ENCODE measurements around the gene GABBR2.

DNA sequence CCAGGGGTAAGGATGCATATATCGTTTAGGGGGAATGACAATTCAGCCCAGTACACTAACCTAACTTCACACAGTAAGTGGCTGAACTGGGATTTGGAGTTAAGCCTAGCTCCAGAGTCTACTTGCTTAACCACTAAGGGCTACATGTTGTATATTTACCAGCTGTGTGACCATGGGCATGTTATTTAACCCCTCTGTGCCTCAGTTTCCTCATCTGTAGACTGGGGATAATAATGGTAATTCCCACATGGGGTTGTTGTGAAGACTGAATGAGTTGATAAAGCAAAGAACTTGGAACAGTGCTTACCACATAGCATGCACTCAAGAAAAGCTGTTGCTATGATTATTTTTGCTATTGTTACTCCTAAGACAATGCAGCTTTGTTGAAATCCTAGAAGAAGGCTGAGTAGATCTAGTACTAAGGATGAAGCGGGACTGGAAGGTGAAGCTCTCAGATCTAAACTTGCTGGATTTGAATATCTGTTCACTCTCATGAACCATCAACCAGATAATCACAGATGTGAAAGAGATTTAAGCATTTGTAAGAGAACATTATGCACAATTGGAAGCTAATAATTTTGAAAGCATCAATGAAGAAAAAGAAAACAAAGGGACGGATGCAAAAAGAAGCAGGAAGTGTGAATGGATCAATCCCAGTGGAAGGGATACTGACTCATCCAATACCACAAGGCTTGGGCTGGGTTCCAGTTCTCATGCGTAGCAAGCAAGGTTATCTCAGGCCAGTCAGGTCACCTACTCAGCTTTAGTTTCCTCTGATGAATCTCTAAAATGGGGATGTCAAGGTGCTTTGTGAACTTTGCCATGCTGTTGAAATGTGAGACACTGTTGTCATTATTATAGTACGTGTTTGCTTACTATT, 374.8 kb downstream of the GABBR2 start:
- TF ChIP-seq CTCF (IDR thresholded peaks at IDR 0.05) (no peak), SIN3A (IDR thresholded peaks at IDR 0.05; ENCODE audit: borderline replicate concordance, insufficient read depth, low read depth, low read length) (no peak), REST (IDR thresholded peaks at IDR 0.05; ENCODE audit: insufficient read depth in 1 of 2, low read depth in 2 of 2, low read length in 1 of 2) (no peak)
